HG02938 (cell line): ENCODE measurements around the gene TENM3.

Experiments used
- ATAC-seq: cut with Tn5 transposase; IDR thresholded peaks from one replicate; pipeline ENCODE4 v1.9.1; 2021; ENCODE audit warnings: mild to moderate bottlenecking, moderate library complexity; ENCODE audit not compliant: unreplicated experiment

The TENM3 gene

DNA sequence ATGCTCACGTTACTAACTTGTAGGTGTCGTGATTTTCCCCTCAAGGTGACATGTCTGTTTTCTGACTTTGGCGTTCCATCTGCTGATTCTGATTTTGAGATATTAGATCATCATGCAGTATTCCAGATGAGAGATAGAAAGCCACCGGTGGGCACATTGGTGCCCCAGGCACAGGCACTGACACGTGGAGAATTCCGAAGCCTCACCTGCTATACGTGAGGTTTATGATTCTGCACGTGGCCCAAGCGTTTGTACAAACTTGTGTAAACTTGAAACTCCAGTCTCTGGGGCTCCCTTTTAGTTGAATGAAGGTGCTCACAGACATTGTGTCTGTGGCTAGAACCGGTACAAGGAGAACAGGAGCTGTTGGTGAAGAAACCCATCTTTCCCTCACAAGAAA is 81.1 kb downstream of the TENM3 start:
- no peak for ATAC-seq

DNA sequence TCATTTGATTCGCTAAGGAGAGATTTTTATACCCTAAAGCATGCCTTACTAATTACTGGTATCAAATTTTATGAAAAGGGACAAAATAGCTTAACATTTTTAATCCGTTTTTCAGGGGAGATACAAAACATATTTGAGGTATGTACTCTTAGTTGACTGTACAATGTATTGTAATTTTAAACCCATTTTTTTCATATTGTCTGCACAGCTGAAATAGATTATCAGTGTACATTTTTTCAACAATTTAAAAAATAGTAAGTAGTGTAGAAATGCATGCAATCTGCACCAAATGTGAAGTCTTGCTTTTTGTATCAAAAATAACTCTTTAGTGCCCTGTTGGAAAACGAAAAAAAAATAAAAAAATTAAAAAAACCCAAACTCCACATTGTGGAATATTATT is 82.2 kb downstream of the TENM3 start:
- ATAC-seq, result no peak

DNA sequence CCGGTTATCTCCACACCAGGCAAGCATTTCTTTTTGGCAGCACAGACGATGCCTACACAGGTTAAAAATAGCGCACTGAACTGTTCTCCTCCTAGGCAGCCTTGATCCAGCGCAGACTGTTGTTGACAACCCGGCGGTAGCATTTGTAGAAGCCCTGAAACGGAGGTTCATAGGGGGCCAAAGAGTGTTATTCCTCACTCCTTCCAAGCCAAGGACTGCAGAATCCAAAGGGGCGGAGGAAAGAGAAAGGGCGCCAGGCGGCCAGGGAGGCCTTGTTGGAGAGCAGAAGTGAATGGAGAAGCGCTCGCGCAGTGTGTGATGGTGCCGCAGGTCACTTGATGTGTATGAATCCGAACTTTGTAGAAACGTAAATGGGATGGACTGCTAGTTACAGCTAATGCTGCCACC is 82.7 kb downstream of the TENM3 start:
- no peak for ATAC-seq

GRCh38 chr4:182328505-182328904 is 85.3 kb downstream of the TENM3 start:
- ATAC-seq, result no peak

GRCh38 chr4:182337366-182337765 is 94.2 kb downstream of the TENM3 start:
- no peak for ATAC-seq

DNA sequence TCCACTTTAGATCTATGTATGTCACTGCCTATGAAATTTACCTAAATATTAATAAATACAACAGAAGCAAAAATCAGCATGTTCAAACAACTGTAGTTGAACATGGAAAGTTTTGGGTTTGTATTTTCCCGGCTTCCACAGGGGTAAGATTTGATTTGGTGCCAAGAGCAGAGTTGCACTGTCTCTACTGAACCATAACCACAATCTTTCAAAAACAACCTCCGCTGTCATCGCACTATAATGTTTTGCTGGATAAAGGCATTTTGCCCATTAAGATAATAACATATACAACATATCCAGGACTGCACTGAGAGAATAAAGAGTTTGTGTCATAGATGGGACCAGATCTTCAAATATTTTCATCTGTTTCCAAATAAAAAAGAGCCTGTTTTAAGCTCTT is 94.9 kb downstream of the TENM3 start:
- ATAC-seq, result no peak

DNA sequence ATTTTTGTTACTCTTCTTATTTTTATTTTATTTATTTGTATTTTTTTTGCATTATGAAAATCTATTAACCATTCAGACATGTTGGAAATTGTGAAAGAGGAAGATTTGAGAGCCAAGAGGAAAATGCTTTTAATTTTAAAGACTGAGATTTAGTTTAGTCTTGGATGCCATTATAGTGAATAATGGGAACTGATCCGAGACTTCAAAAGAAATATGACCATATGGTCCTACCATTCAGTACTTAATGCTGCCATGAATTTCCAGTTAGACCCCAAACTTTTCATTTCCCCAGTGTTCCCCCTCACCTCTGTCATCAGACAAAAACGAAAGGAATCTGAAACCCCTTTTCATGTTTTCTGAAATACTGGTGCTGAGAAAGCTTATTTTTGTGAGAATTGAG is 95.5 kb downstream of the TENM3 start:
- no peak for ATAC-seq

- no peak for ATAC-seq
Measured at GRCh38 chr4:182339221-182339641, 96.0 kb downstream of the TENM3 start.

DNA sequence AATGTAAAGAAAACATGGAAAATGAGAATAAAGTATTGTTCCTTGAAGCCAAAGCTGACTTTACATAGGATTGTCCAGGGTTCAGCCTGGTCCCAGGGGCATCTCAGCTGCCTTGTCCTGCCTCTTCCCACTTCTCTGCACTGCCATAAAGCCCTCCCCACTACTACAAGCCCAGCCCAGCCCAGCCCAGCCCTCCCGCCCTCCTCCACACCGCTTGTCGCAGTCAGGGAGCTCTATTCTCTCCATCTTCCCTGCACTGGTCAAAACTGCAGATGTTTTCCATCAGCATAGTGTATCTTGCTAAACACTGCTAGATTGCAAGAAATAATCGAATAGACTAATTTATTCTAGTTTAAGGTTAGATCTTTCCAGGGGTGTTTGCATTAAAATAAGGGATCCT is 100.3 kb downstream of the TENM3 start:
- ATAC-seq, result no peak

- ATAC-seq, result no peak
Measured at GRCh38 chr4:182344968-182345367, 101.8 kb downstream of the TENM3 start.

- no peak for ATAC-seq
Measured at GRCh38 chr4:182346250-182346649, 103.0 kb downstream of the TENM3 start.

DNA sequence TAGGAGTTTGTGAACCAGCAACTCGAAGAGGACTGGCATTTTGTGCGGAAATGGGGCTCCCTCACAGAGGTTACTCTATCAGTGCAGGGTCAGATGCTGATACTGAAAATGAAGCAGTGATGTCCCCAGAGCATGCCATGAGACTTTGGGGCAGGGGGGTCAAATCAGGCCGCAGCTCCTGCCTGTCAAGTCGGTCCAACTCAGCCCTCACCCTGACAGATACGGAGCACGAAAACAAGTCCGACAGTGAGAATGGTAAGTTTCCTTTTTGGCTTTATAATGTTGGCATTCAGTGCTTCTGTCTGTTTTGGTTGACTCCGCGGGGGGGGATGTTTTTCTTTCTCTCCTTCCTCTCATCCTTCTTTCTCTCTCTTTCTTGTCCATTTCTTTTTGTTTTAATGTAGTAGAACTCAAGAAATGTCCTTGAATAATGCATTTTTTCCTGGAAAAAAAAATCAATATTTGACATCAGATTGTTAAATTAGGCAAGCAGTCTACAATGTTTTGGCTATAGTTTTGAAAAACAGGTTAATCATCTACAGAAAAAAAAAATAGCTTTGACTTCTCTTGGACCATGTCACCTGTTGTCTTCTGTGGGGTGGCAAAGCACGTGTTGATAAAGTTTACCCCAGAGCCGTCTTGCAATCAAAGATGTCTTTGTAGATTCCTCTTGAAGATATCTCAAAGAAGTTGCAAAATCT is 103.6 kb downstream of the TENM3 start:
- no peak for ATAC-seq

- ATAC-seq, result no peak
Measured at GRCh38 chr4:182348779-182349326, 105.7 kb downstream of the TENM3 start.

GRCh38 chr4:182350041-182350440 is 106.8 kb downstream of the TENM3 start:
- ATAC-seq, result no peak

GRCh38 chr4:182351485-182351884 is 108.3 kb downstream of the TENM3 start:
- ATAC-seq, result no peak

DNA sequence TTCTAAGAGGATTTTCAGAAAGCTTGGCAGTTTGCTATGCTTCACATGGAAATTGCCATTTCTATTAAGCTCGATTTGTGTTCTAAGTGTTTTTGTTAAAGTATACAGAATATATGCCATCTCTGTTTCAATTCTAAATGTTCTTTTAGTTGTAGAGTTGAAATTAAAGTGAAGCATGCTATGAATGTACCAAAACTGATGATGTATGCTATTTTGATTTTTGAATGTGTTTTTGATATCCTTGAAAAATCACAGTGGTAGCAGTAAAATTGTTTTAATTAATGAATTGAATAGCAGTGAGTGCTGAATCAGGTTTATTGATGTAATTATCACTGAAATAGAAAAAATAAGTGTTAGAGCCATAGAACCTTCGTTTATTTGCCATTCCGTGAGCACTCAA is 110.9 kb downstream of the TENM3 start:
- ATAC-seq, result no peak

- ATAC-seq, result no peak
Measured at GRCh38 chr4:182354867-182355266, 111.7 kb downstream of the TENM3 start.

DNA sequence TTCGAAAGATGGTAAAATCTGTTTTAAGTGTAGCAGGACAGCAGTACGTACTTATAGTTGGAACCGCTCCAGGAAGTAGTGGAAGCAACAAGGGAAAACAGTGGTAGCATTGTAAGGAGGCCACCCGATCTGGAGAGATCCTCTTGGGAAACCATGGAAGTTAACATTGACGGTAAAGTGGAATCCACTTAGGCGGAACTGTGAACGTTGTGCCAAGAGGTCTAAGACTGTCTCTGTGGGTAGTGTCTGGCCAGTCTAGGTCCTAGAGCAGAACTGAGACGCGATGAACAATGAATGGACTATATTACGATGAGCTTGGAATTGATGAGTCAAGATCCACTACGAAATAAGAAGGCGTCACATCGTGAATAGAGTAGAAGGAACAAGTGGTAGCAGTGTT is 124.0 kb downstream of the TENM3 start:
- no peak for ATAC-seq

DNA sequence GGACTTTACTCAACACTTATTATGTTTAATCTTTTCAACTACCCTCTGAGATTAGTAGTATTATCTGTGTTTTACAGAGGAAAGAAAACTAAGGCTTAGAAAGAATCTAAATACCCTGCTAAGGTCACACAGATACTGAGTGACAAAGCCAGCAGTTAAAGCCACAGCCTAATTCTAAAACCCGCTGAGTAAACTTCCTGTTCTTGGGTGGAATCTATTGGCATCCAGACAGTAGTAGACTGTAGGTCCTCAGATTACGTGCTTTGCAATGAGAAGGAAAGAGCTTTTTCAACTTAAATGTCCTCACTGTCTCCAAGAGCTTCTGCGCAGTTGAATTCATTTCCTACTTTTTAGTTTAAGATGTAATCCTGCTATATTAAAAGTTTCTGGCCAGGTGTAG is 126.0 kb downstream of the TENM3 start:
- no peak for ATAC-seq

DNA sequence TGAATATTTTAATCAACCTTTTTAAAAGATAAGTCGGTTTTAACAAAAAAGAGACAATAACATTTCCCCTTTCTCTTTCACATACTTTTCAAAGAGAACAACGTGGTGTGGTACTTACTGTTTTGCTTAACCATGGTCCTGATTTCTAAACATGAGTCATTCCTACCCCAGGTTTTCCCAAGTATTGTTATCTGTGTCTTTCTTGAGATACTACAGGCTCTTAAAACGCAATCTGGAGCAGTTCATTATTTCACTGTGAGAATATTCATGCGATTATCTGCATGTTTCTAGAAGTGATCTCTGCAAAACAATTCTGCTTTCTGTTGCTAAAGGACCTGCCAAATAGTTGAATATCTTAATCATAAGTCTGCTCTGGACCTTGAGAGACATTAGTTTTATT is 127.3 kb downstream of the TENM3 start:
- no peak for ATAC-seq

- ATAC-seq, result no peak
Measured at GRCh38 chr4:182380771-182381181, 137.6 kb downstream of the TENM3 start.

- no peak for ATAC-seq
Measured at GRCh38 chr4:182382941-182383340, 139.7 kb downstream of the TENM3 start.

GRCh38 chr4:182384631-182385091 is 141.5 kb downstream of the TENM3 start:
- no peak for ATAC-seq
